GM23248 (cell line): ENCODE data around the gene NEB. TPM values are rescaled to one million over a fixed set of nuclear protein-coding genes. Genes with fewer than 3 reads are reported as not detected.

Experiments used
- DNase-seq: peaks from one replicate; pipeline ENCODE4 v3.0.0-alpha.2; 2015
- H2AFZ ChIP-seq: fragments of 200-600 bp; sonication (generic); 2 replicates; pipeline ENCODE4 v1.6.1; 2016; ENCODE audit warnings: antibody characterized with exemption
- H3F3A ChIP-seq: fragments of 200-600 bp; sonication (generic); 2 replicates; pipeline ENCODE4 v1.6.1; 2016; ENCODE audit warnings: mild to moderate bottlenecking, antibody characterized with exemption, mixed run types; ENCODE audit not compliant: insufficient read depth
- H3K27ac ChIP-seq: fragments of 200-600 bp; sonication (generic); 2 replicates; pipeline ENCODE4 v1.5.1; 2016; ENCODE audit warnings: mild to moderate bottlenecking
- H3K27me3 ChIP-seq: fragments of 200-600 bp; sonication (generic); replicated peaks from 2 replicates; pipeline ENCODE4 v1.6.1; 2016; ENCODE audit warnings: mild to moderate bottlenecking; ENCODE audit not compliant: insufficient read depth
- H3K36me3 ChIP-seq: fragments of 200-600 bp; sonication (generic); 2 replicates; pipeline ENCODE4 v1.6.1; 2016; ENCODE audit warnings: low read depth, mild to moderate bottlenecking
- H3K4me1 ChIP-seq: fragments of 200-600 bp; sonication (generic); 2 replicates; pipeline ENCODE4 v1.6.1; 2016; ENCODE audit warnings: mild to moderate bottlenecking; ENCODE audit not compliant: insufficient read depth
- H3K4me2 ChIP-seq: fragments of 200-600 bp; sonication (generic); one replicate; pipeline ENCODE4 v1.6.1; 2016; ENCODE audit warnings: mild to moderate bottlenecking; ENCODE audit not compliant: unreplicated experiment
- H3K4me3 ChIP-seq: fragments of 200-600 bp; sonication (generic); 2 replicates; pipeline ENCODE4 v1.5.1; 2016; ENCODE audit warnings: mild to moderate bottlenecking
- H3K79me2 ChIP-seq: fragments of 200-600 bp; sonication (generic); 2 replicates; pipeline ENCODE4 v1.6.1; 2016; ENCODE audit warnings: mild to moderate bottlenecking; ENCODE audit not compliant: insufficient read depth
- H3K9ac ChIP-seq: fragments of 200-600 bp; sonication (generic); 2 replicates; pipeline ENCODE4 v1.6.1; 2016; ENCODE audit warnings: mild to moderate bottlenecking
- H3K9me2 ChIP-seq: fragments of 200-600 bp; sonication (generic); 2 replicates; pipeline ENCODE4 v1.6.1; 2016; ENCODE audit warnings: mixed run types, mild to moderate bottlenecking, moderate library complexity; ENCODE audit not compliant: insufficient read depth
- H3K9me3 ChIP-seq: fragments of 200-600 bp; sonication (generic); one replicate; pipeline ENCODE4 v1.6.1; 2017; ENCODE audit warnings: low read depth
- H4K20me1 ChIP-seq: fragments of 200-600 bp; sonication (generic); 2 replicates; pipeline ENCODE4 v1.6.0; 2016; ENCODE audit not compliant: insufficient read depth
- EZH2 ChIP-seq: fragments of 200-600 bp; sonication (generic); IDR thresholded peaks from 2 replicates; pipeline ENCODE4 v1.6.1; 2018; ENCODE audit warnings: antibody characterized with exemption, mild to moderate bottlenecking; ENCODE audit not compliant: insufficient read depth, poor library complexity, severe bottlenecking
- EZH2phosphoT487 ChIP-seq: fragments of 200-600 bp; sonication (generic); IDR thresholded peaks from 2 replicates; pipeline ENCODE4 v1.6.1; 2018; ENCODE audit warnings: antibody characterized with exemption, moderate library complexity, mild to moderate bottlenecking, low read depth; ENCODE audit not compliant: insufficient read depth
- WGBS, 2 experiments: methylation state at CpG; one replicate each; pipeline ENCODE4 v1.1.6; 2015 to 2017; ENCODE audit warnings: low lambda C conversion rate in 2 of 2, low coverage in 1 of 2; ENCODE audit errors: missing lambda C conversion rate in 2 of 2; 5-methylcytosine and 5-hydroxymethylcytosine counted together
- in situ Hi-C: fragments of 300-500 bp; cut with MboI; formaldehyde crosslinking; loops from 2 replicates; pipeline ENCODE4 v1.15.0; 2020
- polyA plus RNA-seq: library from polyadenylated mRNA; unstranded; fragments of >200 nt; fragmentation: Nextera tagmentation; extraction: Ambion mirVana; gene quantifications from 2 replicates; pipeline ENCODE4 v1.2.1, GENCODE V29; 2016
- total RNA-seq: library from RNA; depleted of rRNA; stranded (reverse); fragments of >200 nt; shearing (Covaris generic); gene quantifications from 2 replicates; pipeline ENCODE4 v1.2.3, GENCODE V29; 2014

Gene NEB
- total and polyA plus RNA-seq, 2 experiments from 2014 or later = 0.11 to 1.5 TPM

DNA sequence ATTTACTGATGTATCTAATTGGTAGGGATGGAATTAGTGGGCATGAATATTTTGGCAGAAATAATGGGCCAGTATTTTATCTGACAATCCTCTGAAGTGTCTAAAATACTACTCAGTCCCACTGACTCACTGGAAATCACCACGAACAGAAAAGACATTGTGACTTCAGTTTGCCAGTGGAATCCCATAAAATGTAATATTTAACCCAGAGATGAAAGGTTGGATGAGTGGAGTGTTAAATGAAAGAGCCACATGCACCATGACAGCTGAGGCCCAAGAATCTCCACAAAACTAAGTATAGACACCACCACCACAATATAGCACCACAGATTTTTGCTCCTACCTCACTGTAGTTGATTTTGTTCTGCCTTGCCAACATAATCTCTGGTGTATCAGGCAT lies 103.9 kb downstream of the NEB start:
- Histone ChIP-seq H3K27me3 (no peaks in the 10 kb centered on the region), H4K20me1 (no peaks in the 10 kb centered on the region), H3K9ac (no peak overlapping the region), H3K4me3 (no peak overlapping the region), H3K4me2 (no peak overlapping the region), H3K27ac (no peak overlapping the region), H3K9me2 (no peaks in the 10 kb centered on the region; the same call in 1 of the 2 replicates), H3K9me3 (no peaks in the 10 kb centered on the region), H3F3A (no peaks in the 10 kb centered on the region), H3K79me2 (no peaks in the 10 kb centered on the region), H3K4me1 (no peaks in the 10 kb centered on the region), H3K36me3 (no peaks in the 10 kb centered on the region), H2AFZ (no peak overlapping the region)
- in situ Hi-C loops = no loop called here
- no peak for DNase-seq
- 8 to 22% methylated on average over 1 of the region's 1 CpG for WGBS, 2 experiments
- no peak for TF ChIP-seq EZH2
- TF ChIP-seq EZH2phosphoT487 = no peak

DNA sequence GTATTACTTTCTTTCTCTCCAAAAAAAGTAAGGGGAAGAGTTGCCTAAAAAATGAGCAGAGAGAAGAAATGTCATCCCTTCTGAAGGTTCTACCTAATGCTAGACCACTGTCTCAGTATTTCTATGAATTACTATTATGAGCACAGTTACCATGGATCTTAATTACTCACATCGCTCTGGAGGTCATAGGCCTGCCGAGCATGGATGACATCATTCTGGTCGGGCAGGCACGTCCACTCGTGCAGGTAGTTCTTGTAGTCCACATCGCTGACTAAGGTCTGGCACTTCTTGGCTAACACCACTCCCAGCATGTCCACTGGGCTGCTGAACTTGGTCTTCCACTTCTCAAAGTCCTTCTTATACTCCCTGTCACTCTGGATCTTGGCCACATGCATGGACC lies 106.9 kb downstream of the NEB start:
- WGBS, 2 experiments = 76 to 88% methylated on average over 6 of the region's 6 CpGs
- H3K4me2 ChIP-seq = no peak overlapping the region
- no peak overlapping the region for H3K9ac ChIP-seq
- no peak overlapping the region for H3K27ac ChIP-seq
- H3K9me2 ChIP-seq = no peaks in the 10 kb centered on the region; the same call in 1 of the 2 replicates
- H3F3A ChIP-seq = no peaks in the 10 kb centered on the region
- H3K79me2 ChIP-seq = no peaks in the 10 kb centered on the region
- H3K4me1 ChIP-seq = no peaks in the 10 kb centered on the region
- no peaks in the 10 kb centered on the region for H3K27me3 ChIP-seq
- in situ Hi-C loops = no loop called here
- TF ChIP-seq EZH2 (no peak), EZH2phosphoT487 (no peak)
- H3K36me3 ChIP-seq = no peaks in the 10 kb centered on the region
- no peaks in the 10 kb centered on the region for H3K9me3 ChIP-seq
- no peak overlapping the region for H3K4me3 ChIP-seq
- DNase-seq = no peak
- H4K20me1 ChIP-seq = no peaks in the 10 kb centered on the region
- no peak overlapping the region for H2AFZ ChIP-seq

DNA sequence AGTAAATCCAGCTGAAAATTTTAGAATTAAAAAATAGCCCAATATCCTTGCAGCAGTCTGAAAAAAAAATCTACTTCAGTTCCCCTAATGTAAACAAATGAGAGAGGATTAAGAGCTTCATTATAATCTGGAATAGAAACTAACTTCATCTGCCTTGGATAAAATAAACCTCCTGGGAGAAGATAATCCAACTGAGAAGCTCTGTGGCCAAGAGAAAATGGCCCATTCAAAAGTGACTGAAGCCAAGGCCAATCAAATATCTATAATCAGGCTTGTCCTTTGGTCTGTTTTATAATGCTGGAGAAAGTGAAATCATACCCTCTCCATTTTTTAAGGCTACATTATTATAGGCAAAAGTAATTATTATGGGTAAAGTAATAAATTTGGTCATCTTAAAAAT lies 110.0 kb downstream of the NEB start:
- in situ Hi-C loops = no loop called here
- Histone ChIP-seq H3K4me2 (no peak overlapping the region), H3K79me2 (no peaks in the 10 kb centered on the region), H3K9me3 (no peaks in the 10 kb centered on the region), H3F3A (no peaks in the 10 kb centered on the region), H3K36me3 (no peaks in the 10 kb centered on the region), H3K4me1 (no peaks in the 10 kb centered on the region), H3K9ac (no peak overlapping the region), H3K27me3 (no peaks in the 10 kb centered on the region), H4K20me1 (no peaks in the 10 kb centered on the region), H2AFZ (no peak overlapping the region), H3K9me2 (no peaks in the 10 kb centered on the region; the same call in 1 of the 2 replicates), H3K27ac (no peak overlapping the region), H3K4me3 (no peak overlapping the region)
- TF ChIP-seq EZH2 (no peak), EZH2phosphoT487 (no peak)
- DNase-seq = no peak

DNA sequence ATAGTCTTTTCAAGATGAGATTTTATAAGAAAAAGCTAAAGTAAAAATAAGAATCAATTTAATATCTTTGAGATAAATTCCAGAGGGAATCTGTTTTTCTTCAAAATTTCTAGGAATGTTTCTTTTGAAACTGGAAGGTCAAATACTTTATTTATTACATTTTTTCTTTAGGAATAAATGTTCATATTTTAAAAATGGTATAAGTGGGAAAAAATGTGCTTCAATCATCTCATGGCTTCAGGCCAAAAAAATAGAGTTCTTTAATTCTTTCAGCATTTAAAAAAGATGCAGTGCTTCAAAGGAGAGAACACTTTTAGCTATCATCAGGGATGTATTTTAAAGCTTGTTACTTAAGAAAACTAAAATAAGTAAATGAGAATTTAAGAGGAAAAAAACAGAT lies 110.6 kb downstream of the NEB start:
- no peaks in the 10 kb centered on the region for H3K79me2 ChIP-seq
- in situ Hi-C loops = no loop called here
- no peaks in the 10 kb centered on the region for H3F3A ChIP-seq
- no peak overlapping the region for H3K27ac ChIP-seq
- H3K36me3 ChIP-seq = no peaks in the 10 kb centered on the region
- H3K9me3 ChIP-seq = no peaks in the 10 kb centered on the region
- no peak overlapping the region for H2AFZ ChIP-seq
- H4K20me1 ChIP-seq = no peaks in the 10 kb centered on the region
- H3K9ac ChIP-seq = no peak overlapping the region
- H3K27me3 ChIP-seq = no peaks in the 10 kb centered on the region
- H3K4me2 ChIP-seq = no peak overlapping the region
- TF ChIP-seq EZH2 (no peak), EZH2phosphoT487 (no peak)
- no peak for DNase-seq
- H3K4me3 ChIP-seq = no peak overlapping the region
- H3K9me2 ChIP-seq = no peaks in the 10 kb centered on the region
- H3K4me1 ChIP-seq = no peaks in the 10 kb centered on the region

DNA sequence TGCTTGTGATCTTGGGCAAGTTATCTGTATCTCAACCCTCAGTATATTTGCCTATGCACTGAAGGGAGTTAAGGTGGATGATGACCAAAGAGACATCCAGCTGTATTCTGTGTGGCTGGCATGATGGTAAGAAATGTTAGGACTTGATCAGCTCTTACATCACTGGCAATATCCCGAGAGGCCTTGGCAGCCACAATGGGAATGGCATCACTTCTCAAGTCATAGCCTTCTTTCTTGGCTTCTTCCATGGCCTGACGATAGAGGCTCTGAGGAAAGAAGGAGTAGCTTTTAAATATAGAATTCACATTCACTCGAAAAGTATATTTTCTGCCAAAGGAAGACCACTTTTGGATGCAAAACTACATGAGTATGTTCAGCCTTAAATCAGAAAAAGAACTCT lies 113.5 kb downstream of the NEB start:
- no peaks in the 10 kb centered on the region for H3K27me3 ChIP-seq
- no peaks in the 10 kb centered on the region for H3K9me3 ChIP-seq
- H4K20me1 ChIP-seq = no peaks in the 10 kb centered on the region
- no peaks in the 10 kb centered on the region for H3F3A ChIP-seq
- no peaks in the 10 kb centered on the region for H3K36me3 ChIP-seq
- DNase-seq = peak; percentile 2
- no peak for TF ChIP-seq EZH2
- no peak for TF ChIP-seq EZH2phosphoT487
- in situ Hi-C loops = no loop called here
- no peaks in the 10 kb centered on the region for H3K9me2 ChIP-seq
- H3K79me2 ChIP-seq = no peaks in the 10 kb centered on the region
- 21 to 27% methylated on average over 3 of the region's 3 CpGs for WGBS, 2 experiments
- no peak overlapping the region for H3K27ac ChIP-seq
- H3K4me3 ChIP-seq = no peak overlapping the region
- H2AFZ ChIP-seq = no peak overlapping the region
- H3K4me2 ChIP-seq = no peak overlapping the region
- H3K4me1 ChIP-seq = no peaks in the 10 kb centered on the region
- no peak overlapping the region for H3K9ac ChIP-seq
